ENCODE measurements around the gene PRKAG2.

The PRKAG2 gene

GRCh38 chr7:151774951-151775350, 102.0 kb downstream of the PRKAG2 start:
- H3K36me3 ChIP-seq (ENCODE audit: control insufficient read depth, insufficient read depth, low read length): no peaks in the 10 kb centered on the region
- H3K27ac ChIP-seq (ENCODE audit: insufficient read depth, low read depth, low read length, poor library complexity, severe bottlenecking): no peak overlapping the region
- H3K9me3 ChIP-seq (ENCODE audit: control insufficient read depth, low read length): no peaks in the 10 kb centered on the region
- WGBS, 2 experiments: 96% methylated on average over 8 of the region's 8 CpGs
- no peak overlapping the region for H3K4me3 ChIP-seq (ENCODE audit: insufficient read depth, low read depth, low read length)
- H3K27me3 ChIP-seq (ENCODE audit: control insufficient read depth, insufficient read depth, low read length, poor library complexity, severe bottlenecking): no peaks in the 10 kb centered on the region
- no peaks in the 10 kb centered on the region for H3K4me1 ChIP-seq (ENCODE audit: control insufficient read depth, insufficient read depth, low read length)

DNA sequence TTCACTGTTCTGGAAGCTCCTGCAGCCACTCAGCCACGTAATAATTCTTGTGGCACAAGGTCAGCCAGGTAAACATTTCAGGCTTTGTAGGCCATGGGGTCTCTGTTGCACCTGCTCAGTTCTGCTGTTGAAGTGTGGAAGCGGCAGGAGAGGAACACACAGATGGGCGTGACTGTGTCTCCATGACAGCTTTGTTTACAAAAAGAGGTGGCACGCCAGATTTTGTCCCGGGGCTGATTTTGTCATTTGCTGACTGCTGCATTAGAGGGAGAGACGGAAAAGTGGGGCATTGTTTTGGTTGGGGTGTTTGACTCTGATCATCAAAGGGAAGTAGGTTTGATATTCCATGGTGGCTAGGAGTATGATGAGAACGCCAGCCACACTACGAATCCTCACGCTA, 103.1 kb downstream of the PRKAG2 start:
- Histone ChIP-seq H3K36me3 (ENCODE audit: control insufficient read depth, insufficient read depth, low read length) (no peaks in the 10 kb centered on the region), H3K9me3 (ENCODE audit: control insufficient read depth, low read length) (no peaks in the 10 kb centered on the region), H3K4me1 (ENCODE audit: control insufficient read depth, insufficient read depth, low read length) (no peaks in the 10 kb centered on the region), H3K27ac (ENCODE audit: insufficient read depth, low read depth, low read length, poor library complexity, severe bottlenecking) (no peak overlapping the region), H3K4me3 (ENCODE audit: insufficient read depth, low read depth, low read length) (no peak overlapping the region), H3K27me3 (ENCODE audit: control insufficient read depth, insufficient read depth, low read length, poor library complexity, severe bottlenecking) (no peaks in the 10 kb centered on the region)
- WGBS, 2 experiments: 95% methylated on average over 9 of the region's 9 CpGs

DNA sequence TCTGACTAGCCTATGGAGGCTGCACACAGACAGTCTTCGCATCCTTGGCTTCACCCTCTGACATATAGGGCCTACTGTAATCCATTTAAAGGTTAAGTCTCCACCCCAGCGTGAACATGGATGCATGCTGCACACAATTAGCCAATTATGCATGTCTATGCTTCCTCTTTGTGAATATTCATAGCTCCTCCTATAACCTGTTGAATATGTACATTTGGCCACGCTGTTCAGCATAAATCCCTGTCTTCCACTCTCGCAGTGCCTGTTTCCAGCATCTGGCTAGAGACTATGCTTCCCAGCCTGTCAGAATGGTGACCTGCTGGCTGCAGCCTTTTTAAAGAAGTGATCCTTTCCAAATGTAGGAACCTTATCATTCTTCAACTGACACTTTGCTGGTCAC, 106.7 kb downstream of the PRKAG2 start:
- Histone ChIP-seq H3K4me3 (ENCODE audit: insufficient read depth, low read depth, low read length) (no peak overlapping the region), H3K4me1 (ENCODE audit: control insufficient read depth, insufficient read depth, low read length) (no peaks in the 10 kb centered on the region), H3K36me3 (ENCODE audit: control insufficient read depth, insufficient read depth, low read length) (no peaks in the 10 kb centered on the region), H3K9me3 (ENCODE audit: control insufficient read depth, low read length) (no peaks in the 10 kb centered on the region), H3K27me3 (ENCODE audit: control insufficient read depth, insufficient read depth, low read length, poor library complexity, severe bottlenecking) (no peaks in the 10 kb centered on the region), H3K27ac (ENCODE audit: insufficient read depth, low read depth, low read length, poor library complexity, severe bottlenecking) (no peak overlapping the region)
- WGBS, 2 experiments: 93 to 94% methylated on average over 4 of the region's 4 CpGs

DNA sequence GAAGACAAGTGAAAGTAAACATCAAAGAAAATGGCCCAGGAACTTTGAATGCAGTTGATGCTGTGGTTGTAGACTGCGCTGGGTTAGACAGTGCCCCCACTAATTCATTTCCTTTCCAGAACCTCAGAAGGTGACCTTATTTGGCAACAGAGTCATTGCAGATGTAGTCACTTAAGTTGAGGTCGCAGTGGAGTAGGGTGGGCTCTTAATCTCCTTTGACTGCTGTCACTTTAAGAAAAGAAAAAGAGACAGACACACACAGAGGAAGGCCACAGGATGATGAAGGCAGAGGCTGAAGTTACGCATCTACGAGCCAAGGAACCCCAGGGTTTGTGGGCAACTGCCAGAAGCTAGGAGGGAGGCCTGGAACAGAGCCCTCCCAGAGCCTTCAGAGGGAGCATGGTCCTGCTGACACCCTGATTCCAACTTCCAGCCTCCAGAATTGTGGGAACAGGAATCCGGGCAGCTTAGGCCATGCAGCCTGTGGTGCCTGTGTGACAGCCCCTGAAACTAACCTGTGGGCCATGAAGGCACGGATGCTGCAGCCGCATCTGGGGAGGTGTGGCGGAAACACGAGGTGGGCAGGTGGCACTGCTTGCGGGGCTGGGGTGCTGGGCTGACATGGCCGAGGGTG, 107.6 kb downstream of the PRKAG2 start:
- Histone ChIP-seq H3K9me3 (ENCODE audit: control insufficient read depth, low read length) (no peaks in the 10 kb centered on the region), H3K36me3 (ENCODE audit: control insufficient read depth, insufficient read depth, low read length) (no peaks in the 10 kb centered on the region), H3K27ac (ENCODE audit: insufficient read depth, low read depth, low read length, poor library complexity, severe bottlenecking) (no peak overlapping the region), H3K4me1 (ENCODE audit: control insufficient read depth, insufficient read depth, low read length) (no peaks in the 10 kb centered on the region), H3K27me3 (ENCODE audit: control insufficient read depth, insufficient read depth, low read length, poor library complexity, severe bottlenecking) (no peaks in the 10 kb centered on the region), H3K4me3 (ENCODE audit: insufficient read depth, low read depth, low read length) (no peak overlapping the region)
- 92 to 93% methylated on average over 11 of the region's 11 CpGs for WGBS, 2 experiments

- 94 to 97% methylated on average over 2 of the region's 2 CpGs for WGBS, 2 experiments
- no peaks in the 10 kb centered on the region for H3K4me1 ChIP-seq (ENCODE audit: control insufficient read depth, insufficient read depth, low read length)
- no peaks in the 10 kb centered on the region for H3K9me3 ChIP-seq (ENCODE audit: control insufficient read depth, low read length)
These were observed 108.1 kb downstream of the PRKAG2 start for GRCh38 chr7:151768805-151769187.

DNA sequence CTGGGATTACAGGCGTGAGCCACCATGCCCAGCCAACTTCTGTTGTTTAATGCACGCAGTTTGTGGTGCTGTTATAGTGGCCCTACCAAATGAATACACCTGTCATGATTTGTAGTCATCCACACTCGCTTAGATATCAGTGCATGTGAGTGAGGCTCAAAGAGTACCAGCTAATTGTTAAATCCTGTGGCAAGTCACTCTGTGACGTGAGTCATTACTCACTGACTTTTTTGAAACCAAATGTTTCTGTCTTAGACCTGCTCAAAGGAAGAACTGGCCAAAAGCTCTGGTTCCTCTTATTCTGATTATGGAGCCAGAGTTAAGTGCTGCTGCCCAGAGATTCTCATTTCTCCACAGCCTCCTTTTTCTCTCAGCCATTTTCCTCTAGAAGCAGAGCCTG, 109.4 kb downstream of the PRKAG2 start:
- Histone ChIP-seq H3K4me1 (ENCODE audit: control insufficient read depth, insufficient read depth, low read length) (no peaks in the 10 kb centered on the region), H3K9me3 (ENCODE audit: control insufficient read depth, low read length) (no peaks in the 10 kb centered on the region), H3K27me3 (ENCODE audit: control insufficient read depth, insufficient read depth, low read length, poor library complexity, severe bottlenecking) (no peaks in the 10 kb centered on the region), H3K4me3 (ENCODE audit: insufficient read depth, low read depth, low read length) (no peak overlapping the region), H3K36me3 (ENCODE audit: control insufficient read depth, insufficient read depth, low read length) (no peaks in the 10 kb centered on the region), H3K27ac (ENCODE audit: insufficient read depth, low read depth, low read length, poor library complexity, severe bottlenecking) (no peak overlapping the region)
- whole genome bisulfite sequencing, 2 experiments: 94 to 95% methylated on average over 4 of the region's 4 CpGs

More at GRCh38 chr7:151768805-151769187, 108.1 kb downstream of the PRKAG2 start:
- H3K27ac ChIP-seq (ENCODE audit: insufficient read depth, low read depth, low read length, poor library complexity, severe bottlenecking): no peak overlapping the region
- no peaks in the 10 kb centered on the region for H3K36me3 ChIP-seq (ENCODE audit: control insufficient read depth, insufficient read depth, low read length)
- H3K4me3 ChIP-seq (ENCODE audit: insufficient read depth, low read depth, low read length): no peak overlapping the region
- H3K27me3 ChIP-seq (ENCODE audit: control insufficient read depth, insufficient read depth, low read length, poor library complexity, severe bottlenecking): no peaks in the 10 kb centered on the region

GRCh38 chr7:151764056-151764920, 112.6 kb downstream of the PRKAG2 start:
- Histone ChIP-seq H3K9me3 (ENCODE audit: control insufficient read depth, low read length) (no peaks in the 10 kb centered on the region), H3K36me3 (ENCODE audit: control insufficient read depth, insufficient read depth, low read length) (no peaks in the 10 kb centered on the region), H3K4me1 (ENCODE audit: control insufficient read depth, insufficient read depth, low read length) (no peaks in the 10 kb centered on the region), H3K4me3 (ENCODE audit: insufficient read depth, low read depth, low read length) (no peak overlapping the region), H3K27ac (ENCODE audit: insufficient read depth, low read depth, low read length, poor library complexity, severe bottlenecking) (no peak overlapping the region), H3K27me3 (ENCODE audit: control insufficient read depth, insufficient read depth, low read length, poor library complexity, severe bottlenecking) (peaks cover 3% of the 10 kb centered on the region)
- WGBS, 2 experiments: 92 to 94% methylated on average over 13 of the region's 13 CpGs

GRCh38 chr7:151763420-151763984, 113.4 kb downstream of the PRKAG2 start:
- Histone ChIP-seq H3K4me3 (ENCODE audit: insufficient read depth, low read depth, low read length) (no peak overlapping the region), H3K27me3 (ENCODE audit: control insufficient read depth, insufficient read depth, low read length, poor library complexity, severe bottlenecking) (peaks cover 3% of the 10 kb centered on the region), H3K27ac (ENCODE audit: insufficient read depth, low read depth, low read length, poor library complexity, severe bottlenecking) (no peak overlapping the region), H3K36me3 (ENCODE audit: control insufficient read depth, insufficient read depth, low read length) (no peaks in the 10 kb centered on the region), H3K9me3 (ENCODE audit: control insufficient read depth, low read length) (no peaks in the 10 kb centered on the region), H3K4me1 (ENCODE audit: control insufficient read depth, insufficient read depth, low read length) (no peaks in the 10 kb centered on the region)
- WGBS, 2 experiments: 93 to 95% methylated on average over 13 of the region's 13 CpGs

DNA sequence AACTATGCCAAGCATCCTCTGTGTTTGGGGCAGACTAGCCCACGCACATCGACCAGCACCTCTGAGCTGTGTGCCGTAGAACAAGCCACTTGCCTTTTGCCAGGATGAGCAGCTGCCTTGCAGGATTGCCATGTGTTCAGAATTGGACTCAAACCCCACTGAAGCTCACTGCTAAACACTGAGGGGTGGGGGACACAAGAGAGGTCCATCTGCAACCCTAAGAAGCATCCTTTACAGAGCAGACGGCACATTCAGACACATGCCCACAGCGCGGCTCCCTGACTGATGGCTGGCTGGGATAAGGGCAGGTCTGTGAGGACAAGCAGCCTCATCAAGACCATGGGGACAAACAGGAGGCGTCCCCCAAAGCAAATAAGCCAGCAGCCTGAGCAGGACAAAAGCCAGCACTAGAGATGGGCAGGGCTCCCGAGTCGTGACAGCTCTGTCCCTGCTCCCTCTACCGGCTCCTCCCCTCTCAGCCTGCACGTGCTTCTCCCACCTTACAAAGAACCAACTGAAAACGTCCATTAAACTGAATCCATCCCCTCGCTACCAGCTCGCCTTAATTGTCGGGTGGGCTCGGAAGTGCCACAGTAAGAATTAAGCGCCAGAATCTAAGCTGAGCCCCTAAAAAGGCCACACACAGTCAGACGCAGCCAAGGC, 114.2 kb downstream of the PRKAG2 start:
- no peaks in the 10 kb centered on the region for H3K9me3 ChIP-seq (ENCODE audit: control insufficient read depth, low read length)
- H3K27ac ChIP-seq (ENCODE audit: insufficient read depth, low read depth, low read length, poor library complexity, severe bottlenecking): no peak overlapping the region
- H3K4me3 ChIP-seq (ENCODE audit: insufficient read depth, low read depth, low read length): no peak overlapping the region
- H3K4me1 ChIP-seq (ENCODE audit: control insufficient read depth, insufficient read depth, low read length): peaks cover 1% of the 10 kb centered on the region
- peaks cover 3% of the 10 kb centered on the region for H3K27me3 ChIP-seq (ENCODE audit: control insufficient read depth, insufficient read depth, low read length, poor library complexity, severe bottlenecking)
- WGBS, 2 experiments: 66 to 67% methylated on average over 18 of the region's 18 CpGs
- H3K36me3 ChIP-seq (ENCODE audit: control insufficient read depth, insufficient read depth, low read length): no peaks in the 10 kb centered on the region

DNA sequence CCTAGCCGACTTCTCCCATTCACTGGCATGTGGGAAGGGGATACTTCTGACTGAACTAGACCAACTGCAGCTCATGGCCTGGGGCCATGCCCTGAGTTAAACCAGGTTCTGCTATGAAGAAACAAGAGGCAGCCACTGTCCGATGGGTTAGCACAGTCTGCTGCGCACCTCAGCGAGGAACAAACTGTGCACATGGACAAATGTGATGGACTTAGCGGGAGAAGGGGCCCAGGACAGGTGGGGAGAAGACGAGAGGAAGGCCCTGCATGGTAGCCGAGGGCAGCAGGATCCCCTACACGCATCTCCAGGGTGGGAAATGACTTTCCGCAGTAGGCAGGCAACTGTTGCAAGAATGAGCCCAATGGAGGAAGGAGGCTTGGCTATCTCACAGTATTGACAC, 115.0 kb downstream of the PRKAG2 start:
- 95 to 96% methylated on average over 9 of the region's 9 CpGs for WGBS, 2 experiments
- no peak overlapping the region for H3K4me3 ChIP-seq (ENCODE audit: insufficient read depth, low read depth, low read length)
- no peak overlapping the region for H3K27ac ChIP-seq (ENCODE audit: insufficient read depth, low read depth, low read length, poor library complexity, severe bottlenecking)

More for the DNA sequence above, 115.0 kb downstream of the PRKAG2 start:
- H3K36me3 ChIP-seq (ENCODE audit: control insufficient read depth, insufficient read depth, low read length): no peaks in the 10 kb centered on the region
- peaks cover 3% of the 10 kb centered on the region for H3K27me3 ChIP-seq (ENCODE audit: control insufficient read depth, insufficient read depth, low read length, poor library complexity, severe bottlenecking)
- H3K9me3 ChIP-seq (ENCODE audit: control insufficient read depth, low read length): no peaks in the 10 kb centered on the region
- H3K4me1 ChIP-seq (ENCODE audit: control insufficient read depth, insufficient read depth, low read length): peaks cover 3% of the 10 kb centered on the region

Measured in ectodermal cell (in vitro differentiated cells).